H1 (cell line): ENCODE results near the gene PHKA2.

Experiments
- CBX8 ChIP-seq: fragments of 300-800, 300-1000 bp; sonication (generic); IDR thresholded peaks from 2 replicates; pipeline ENCODE4 v1.7.1; 2016; ENCODE audit warnings: low read depth, low read length, borderline replicate concordance
- CHD2 ChIP-seq: IDR thresholded peaks from 2 replicates; pipeline ENCODE4 v1.6.1; 2012; ENCODE audit warnings: low read length, improper control_type of control experiment
- CREB1 ChIP-seq: IDR thresholded peaks from 2 replicates; pipeline ENCODE4 v1.6.1; 2012; ENCODE audit warnings: inconsistent platforms
- CTCF ChIP-seq, 3 experiments: IDR thresholded peaks; 1 replicate in 2 of 3; 2 replicates in 1 of 3; pipeline versions ENCODE4 v1.5.1 to v1.6.1; 2011; ENCODE audit warnings: low read length in 3 of 3, mild to moderate bottlenecking in 3 of 3, inconsistent platforms in 2 of 3, low read depth in 1 of 3, moderate library complexity in 1 of 3; ENCODE audit not compliant: insufficient read depth in 1 of 3; ENCODE audit errors: control extremely low read depth in 1 of 3
- EP300 ChIP-seq, 2 experiments: IDR thresholded peaks; 1 replicate in 1 of 2; 2 replicates in 1 of 2; pipeline ENCODE4 v1.6.1; 2011 to 2012; ENCODE audit warnings: low read depth in 2 of 2, low read length in 2 of 2, mild to moderate bottlenecking in 2 of 2, borderline replicate concordance in 1 of 2, inconsistent platforms in 1 of 2, moderate library complexity in 1 of 2
- MAX ChIP-seq: IDR thresholded peaks from 2 replicates; pipeline ENCODE4 v1.6.1; 2012; ENCODE audit warnings: inconsistent platforms
- POLR2AphosphoS5 ChIP-seq: IDR thresholded peaks from 2 replicates; pipeline ENCODE4 v1.6.1; 2011; ENCODE audit warnings: low read depth, low read length
- SP1 ChIP-seq: IDR thresholded peaks from 2 replicates; pipeline ENCODE4 v1.6.1; 2011; ENCODE audit warnings: low read depth, low read length
- TBP ChIP-seq: IDR thresholded peaks from 2 replicates; pipeline ENCODE4 v1.6.1; 2011; ENCODE audit warnings: low read depth, low read length, improper control_type of control experiment
- TCF12 ChIP-seq: IDR thresholded peaks from 2 replicates; pipeline ENCODE4 v1.6.1; 2011; ENCODE audit warnings: low read depth, mild to moderate bottlenecking, low read length
- USF2 ChIP-seq: IDR thresholded peaks from 2 replicates; pipeline ENCODE4 v1.6.1; 2011; ENCODE audit warnings: low read length, improper control_type of control experiment
- YY1 ChIP-seq: IDR thresholded peaks from 2 replicates; pipeline ENCODE4 v1.6.1; 2011; ENCODE audit warnings: low read depth, mild to moderate bottlenecking, low read length
- ZNF274 ChIP-seq: IDR thresholded peaks from 2 replicates; pipeline ENCODE4 v1.7.0; 2012; ENCODE audit warnings: low read length, borderline replicate concordance; ENCODE audit errors: extremely low read depth

GRCh38 chrX:18900401-18900976 is 83.4 kb downstream of the PHKA2 start:
- TF ChIP-seq CREB1 = no peak
- TF ChIP-seq EP300 (IDR thresholded peaks at IDR 0.05; ENCODE audit: borderline replicate concordance in 1 of 2, low read depth in 2 of 2, low read length in 2 of 2) = no peak
- no peak for TF ChIP-seq TCF12
- TF ChIP-seq POLR2AphosphoS5 = no peak
- no peak for TF ChIP-seq CBX8
- no peak for TF ChIP-seq CTCF (IDR thresholded peaks at IDR 0.05; ENCODE audit: control extremely low read depth in 1 of 3, insufficient read depth in 1 of 3, low read depth in 1 of 3, low read length in 3 of 3)
- no peak for TF ChIP-seq USF2
- TF ChIP-seq YY1 = no peak
- no peak for TF ChIP-seq CHD2
- TF ChIP-seq SP1 = no peak
- no peak for TF ChIP-seq ZNF274
- no peak for TF ChIP-seq TBP
- TF ChIP-seq MAX = no peak
